GM15510 (cell line): ENCODE results near the gene TXNDC8.
A peak's percentile ranks its signal among the peaks of the same experiment; 100 is the strongest.

Experiments used
- POLR2A ChIP-seq: IDR thresholded peaks from 3 replicates; pipeline ENCODE4 v1.6.1; 2011; ENCODE audit warnings: borderline replicate concordance; ENCODE audit not compliant: insufficient read length; ENCODE audit errors: extremely low read depth

TXNDC8 gene

GRCh38 chr9:110261632-110262031 is 76.0 kb downstream of the TXNDC8 start:
- TF ChIP-seq POLR2A, result no peak

DNA sequence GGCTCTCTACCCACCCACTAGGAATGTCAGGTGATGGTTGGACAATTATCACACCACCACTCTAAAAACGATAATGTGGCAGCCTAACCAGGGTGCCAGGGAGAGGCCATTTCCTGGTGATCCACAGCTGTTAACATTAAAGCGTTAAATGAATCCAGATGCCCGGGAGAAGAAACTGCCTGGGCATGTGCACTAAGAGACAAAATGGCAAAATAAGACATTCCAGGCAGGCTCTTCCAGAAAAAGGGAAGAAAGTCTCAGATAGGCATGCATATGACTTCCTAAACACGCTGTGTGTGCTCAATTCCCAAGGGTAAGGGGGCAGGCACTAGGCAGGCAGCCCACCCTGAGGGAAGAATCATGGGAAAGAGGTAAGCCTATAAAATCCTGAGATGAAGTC is 76.8 kb downstream of the TXNDC8 start:
- no peak for TF ChIP-seq POLR2A

DNA sequence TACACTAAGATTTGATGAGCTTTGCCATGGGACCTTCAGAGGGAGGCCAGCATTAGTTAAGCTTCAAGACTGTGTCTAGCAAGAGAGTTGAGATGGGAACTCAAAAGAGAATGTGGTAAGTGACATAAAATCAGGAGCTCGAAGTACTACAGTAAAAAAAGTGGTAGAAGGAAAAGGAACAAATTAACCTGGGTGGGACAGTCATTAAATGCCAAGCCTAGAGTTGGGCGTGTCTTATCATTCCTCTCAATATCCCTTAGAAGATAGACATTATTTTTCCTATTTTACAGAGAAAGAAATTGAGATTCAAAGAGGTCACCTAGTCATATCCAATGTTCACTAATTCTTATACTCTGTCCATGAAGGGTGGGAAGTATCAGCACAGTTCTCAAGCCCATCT is 78.1 kb downstream of the TXNDC8 start:
- no peak for TF ChIP-seq POLR2A

DNA sequence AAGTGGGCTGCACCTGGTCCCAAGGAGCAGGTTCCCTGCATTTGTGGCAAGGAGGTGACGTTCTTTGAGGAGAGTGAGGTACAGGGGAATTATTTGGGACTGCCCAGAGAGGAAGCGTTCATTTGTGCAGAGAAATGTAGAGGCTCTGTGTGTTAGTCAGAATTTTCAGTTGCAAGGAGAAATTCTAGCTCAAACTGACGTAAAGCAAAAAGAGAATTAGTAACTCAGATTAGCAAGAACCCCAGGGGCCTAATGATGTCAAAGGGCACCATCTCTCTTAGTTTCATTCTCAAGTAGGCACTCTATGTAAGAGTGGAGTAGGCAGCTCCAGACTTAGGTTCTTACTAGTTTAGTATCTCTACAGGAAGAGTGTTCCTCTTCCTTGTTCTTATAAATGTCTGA is 79.0 kb downstream of the TXNDC8 start:
- TF ChIP-seq POLR2A, result no peak

DNA sequence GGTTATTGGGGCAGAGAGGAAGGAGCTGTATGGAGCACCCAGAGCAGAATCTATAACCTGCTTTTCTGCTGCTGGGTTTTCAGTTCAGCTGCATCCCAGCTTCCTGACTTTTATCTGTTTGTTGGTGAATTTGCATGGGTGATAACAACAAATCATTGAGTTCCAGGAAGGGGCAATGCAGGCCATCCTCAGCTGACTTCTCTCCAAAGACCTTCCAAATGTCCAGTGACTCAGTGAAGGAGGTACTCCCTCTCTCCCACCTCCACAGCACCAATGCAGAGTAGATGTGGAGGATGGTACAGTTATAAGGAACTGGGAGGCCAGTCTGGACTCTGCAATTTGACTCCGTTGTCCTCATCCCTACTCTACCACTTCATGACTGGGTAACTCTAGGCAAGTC is 79.7 kb downstream of the TXNDC8 start:
- TF ChIP-seq POLR2A, result no peak

DNA sequence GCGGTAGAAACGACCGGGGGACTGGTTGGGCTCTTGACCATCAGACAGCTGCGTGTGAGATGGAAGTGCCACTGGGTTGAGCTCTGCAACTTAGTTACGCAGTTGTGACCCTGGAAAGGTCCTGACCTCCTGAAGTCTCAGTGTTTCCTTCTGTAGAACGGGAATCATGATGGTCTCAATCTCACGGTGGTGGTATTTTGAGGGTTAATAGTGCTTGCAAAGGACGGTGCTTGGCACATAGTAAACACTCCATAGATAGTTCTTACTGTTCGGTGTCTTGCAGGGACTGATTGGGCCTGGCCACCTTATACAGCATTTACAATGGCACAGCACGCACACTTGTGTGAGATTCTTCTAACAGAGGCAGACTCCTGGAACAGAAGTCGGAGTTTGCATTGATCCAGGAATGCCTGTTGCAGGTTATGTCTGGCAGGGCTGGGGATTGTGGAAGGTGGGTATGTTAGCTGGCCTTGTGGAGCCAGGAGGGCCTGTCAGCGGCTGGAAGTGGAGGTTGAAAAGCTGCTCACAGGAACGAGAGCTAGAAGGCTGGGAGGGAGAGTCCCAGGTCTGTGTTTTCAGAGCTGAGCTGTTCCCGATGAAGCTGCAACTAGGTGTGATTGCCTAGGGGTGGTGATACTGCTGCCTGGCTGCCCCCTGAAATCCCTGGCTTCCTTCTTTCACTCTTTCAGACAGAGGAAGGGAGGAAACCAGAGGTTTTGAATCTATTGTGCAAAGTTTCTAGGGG is 80.4 kb downstream of the TXNDC8 start:
- no peak for TF ChIP-seq POLR2A

- peak; percentile 96 for TF ChIP-seq POLR2A
Measured at GRCh38 chr9:110256380-110257096, 81.1 kb downstream of the TXNDC8 start, which contains the start of gene TXN. Gene TXN, minus strand, starts transcription at chr9:110256507. Its CDS starts 72 bp downstream, at chr9:110256435.

DNA sequence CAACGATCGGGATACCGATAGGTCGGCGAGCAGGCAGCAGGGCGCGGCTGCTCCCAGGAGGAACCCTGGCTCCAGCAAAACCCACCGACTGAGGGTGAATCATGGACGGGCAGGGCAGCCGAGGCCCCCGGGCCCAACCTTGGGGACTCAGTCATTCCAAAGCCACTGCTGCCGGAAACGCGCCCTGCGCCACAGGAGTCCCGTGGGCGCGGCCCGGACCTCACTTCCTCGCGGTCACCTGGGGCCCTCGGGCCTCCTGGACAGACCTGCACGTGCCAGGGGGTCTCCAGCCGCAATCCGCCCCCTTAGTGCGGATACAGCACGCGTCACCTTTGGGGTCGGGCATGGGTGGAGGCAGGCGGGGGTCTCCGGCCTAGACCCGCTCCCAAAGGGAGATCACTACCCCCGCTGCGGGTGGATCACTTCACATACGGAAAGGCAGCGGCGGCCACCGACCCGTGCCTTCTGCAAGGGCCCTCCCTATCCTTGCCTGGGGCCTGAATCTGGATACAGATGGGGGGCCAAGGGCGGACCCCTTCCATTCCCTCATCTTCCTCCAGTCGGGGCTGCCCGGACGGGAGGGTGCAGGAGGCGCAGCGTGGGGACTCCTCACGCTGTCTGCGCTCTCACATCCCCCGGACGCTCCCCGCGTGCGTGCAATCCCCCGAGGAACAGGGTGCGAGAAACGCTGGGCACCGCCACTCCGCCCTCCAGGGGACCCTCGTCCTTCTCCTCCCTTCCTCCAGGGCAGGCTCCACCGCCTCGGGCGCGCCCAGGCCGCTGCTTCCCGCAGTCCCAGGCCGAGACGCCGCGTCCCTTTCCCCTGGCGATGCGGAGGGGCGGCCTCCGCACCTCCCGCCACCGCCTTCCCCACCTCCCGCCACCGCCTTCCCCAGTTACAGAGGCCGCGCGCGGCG is 81.9 kb downstream of the TXNDC8 start:
- TF ChIP-seq POLR2A, result no peak

- TF ChIP-seq POLR2A, result no peak
Measured at GRCh38 chr9:110255034-110255462, 82.6 kb downstream of the TXNDC8 start.

GRCh38 chr9:110254500-110254899 is 83.2 kb downstream of the TXNDC8 start:
- no peak for TF ChIP-seq POLR2A
